K562 (cell line): ENCODE data around the gene ACAP3. TPM values are rescaled to one million over a fixed set of nuclear protein-coding genes. Genes with fewer than 3 reads are reported as not detected.
A peak's percentile ranks its signal among the peaks of the same experiment; 100 is the strongest.

Source experiments
- BRF2 ChIP-seq: IDR thresholded peaks from 3 replicates; pipeline ENCODE4 v1.6.1; 2011; ENCODE audit warnings: borderline replicate concordance, mild to moderate bottlenecking; ENCODE audit not compliant: insufficient read length, insufficient read depth
- ETV1 ChIP-seq: fragments of 450-650 bp; conservative IDR thresholded peaks from 2 replicates; pipeline ENCODE4 v1.6.1; 2016; ENCODE audit warnings: missing genetic modification characterization, control low read depth, low read depth, missing compliant biosample characterization
- ZNF592 ChIP-seq: fragments of 450-650 bp; IDR thresholded peaks from 2 replicates; pipeline ENCODE4 v1.6.1; 2017; ENCODE audit warnings: antibody characterized with exemption, mild to moderate bottlenecking
- polyA plus RNA-seq, 8 experiments: library from polyadenylated mRNA; depleted of rRNA in 4 of 8; stranded (reverse) in 5 of 8; unstranded in 3 of 8; fragments of >200 nt; fragmentation: Nextera tagmentation in 2 of 8; fragmentation: Illumina TruSeq in 1 of 8; extraction: Ambion mirVana in 2 of 8; extraction: Trizol in 1 of 8; gene quantifications; 2 replicates each; pipeline versions ENCODE4 v1.2.1 to v1.2.3, GENCODE V29; 2011 to 2014; ENCODE audit warnings: inconsistent platforms in 1 of 8, missing spikeins in 1 of 8
- total RNA-seq, 7 experiments: library from RNA; depleted of rRNA in 6 of 7; stranded (reverse); fragments of >200 nt in 6 of 7; fragmentation: Illumina TruSeq in 2 of 7; extraction: Trizol in 2 of 7; gene quantifications; 2 replicates each; pipeline versions ENCODE4 v1.2.1 to v1.2.3, GENCODE V29; 2011 to 2021; ENCODE audit warnings: low replicate concordance in 1 of 7

Gene ACAP3
- total and polyA plus RNA-seq, 9 of the 15 experiments (the other 6 are each of a cell fraction or from before 2014, with no cell fraction given), result 0.01 to 49.0 (median 12.0) TPM

GRCh38 chr1:1304331-1305299 lies 3.1 kb downstream of the ACAP3 start (continued):
- peak; percentile 79 for TF ChIP-seq ZNF592
- TF ChIP-seq ETV1 (tag), result peak; percentile 76
- no peak for TF ChIP-seq BRF2
